Retinal pigment epithelial cell (primary cell): Measurements from ENCODE around the gene ZNF470.

Experiments
- DNase-seq: peaks from one replicate; pipeline ENCODE4 v3.0.0-alpha.2; 2010; ENCODE audit warnings: low read depth
- H3K4me3 ChIP-seq: 2 replicates; pipeline ENCODE4 v1.5.1; 2011; ENCODE audit warnings: mild to moderate bottlenecking, low read length, control low read depth, moderate library complexity
- CTCF ChIP-seq: conservative IDR thresholded peaks from 2 replicates; pipeline ENCODE4 v1.5.1; 2011; ENCODE audit warnings: low read depth, low read length, control low read depth, inconsistent platforms

Gene ZNF470

GRCh38 chr19:56547535-56547934, 19.7 kb upstream of the ZNF470 start:
- peak; percentile 20 for TF ChIP-seq CTCF
- DNase-seq = no peak
- H3K4me3 ChIP-seq = no peak overlapping the region

DNA sequence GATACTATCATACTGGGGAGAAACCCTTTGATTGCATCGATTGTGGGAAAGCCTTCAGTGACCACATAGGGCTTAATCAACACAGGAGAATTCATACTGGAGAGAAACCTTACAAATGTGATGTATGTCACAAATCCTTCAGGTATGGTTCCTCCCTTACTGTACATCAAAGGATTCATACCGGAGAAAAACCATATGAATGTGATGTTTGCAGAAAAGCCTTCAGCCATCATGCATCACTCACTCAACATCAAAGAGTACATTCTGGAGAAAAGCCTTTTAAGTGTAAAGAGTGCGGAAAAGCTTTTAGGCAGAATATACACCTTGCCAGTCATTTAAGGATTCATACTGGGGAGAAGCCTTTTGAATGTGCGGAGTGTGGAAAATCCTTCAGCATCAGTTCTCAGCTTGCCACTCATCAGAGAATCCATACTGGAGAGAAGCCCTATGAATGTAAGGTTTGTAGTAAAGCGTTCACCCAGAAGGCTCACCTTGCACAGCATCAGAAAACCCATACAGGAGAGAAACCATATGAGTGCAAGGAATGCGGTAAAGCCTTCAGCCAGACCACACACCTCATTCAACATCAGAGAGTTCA, 12.9 kb upstream of the ZNF470 start:
- no peak for TF ChIP-seq CTCF
- no peak overlapping the region for H3K4me3 ChIP-seq
- no peak for DNase-seq

DNA sequence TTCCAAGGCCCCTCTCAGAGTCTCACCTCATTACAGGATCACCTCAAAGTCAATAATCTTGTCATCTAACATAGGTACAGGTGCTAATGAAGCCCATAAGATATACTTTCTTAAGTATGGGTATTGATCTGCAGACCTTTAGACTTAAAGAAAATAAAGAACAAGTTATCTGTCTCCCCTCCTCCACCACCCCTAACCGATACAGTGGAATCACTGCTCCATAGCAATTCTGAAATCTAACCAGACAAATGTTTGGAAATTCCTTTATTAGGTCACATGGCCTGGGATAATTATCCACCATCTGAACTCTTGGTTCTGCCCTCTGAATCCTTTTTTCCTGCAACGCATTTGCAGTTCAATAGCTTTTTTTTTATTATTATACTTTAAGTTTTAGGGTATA, 4.5 kb upstream of the ZNF470 start:
- TF ChIP-seq CTCF = no peak
- no peak for DNase-seq
- no peak overlapping the region for H3K4me3 ChIP-seq

GRCh38 chr19:56566904-56567273, 379 bp upstream of the ZNF470 start:
- no peak for TF ChIP-seq CTCF
- H3K4me3 ChIP-seq = peak overlapping the region; percentile 94
- DNase-seq = peak; percentile 3

DNA sequence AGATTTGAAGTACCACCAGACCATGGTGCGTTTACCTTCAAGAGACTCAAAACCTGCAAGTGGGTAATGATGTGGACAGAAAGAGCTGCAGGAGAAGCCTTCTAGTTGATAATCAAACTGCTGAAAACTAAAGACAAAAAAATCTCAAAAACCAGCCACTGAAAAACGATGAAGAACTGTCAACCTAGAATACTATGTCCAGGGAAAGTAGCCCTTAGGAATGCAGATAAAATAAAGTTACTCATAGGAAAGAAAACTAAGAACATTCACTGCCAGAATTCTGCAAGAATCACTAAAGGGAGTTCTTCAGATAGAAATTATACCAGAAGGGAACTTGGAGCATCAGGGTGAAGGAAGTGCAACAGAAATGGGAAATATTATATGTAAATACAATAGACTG, 5.3 kb downstream of the ZNF470 start:
- TF ChIP-seq CTCF = no peak
- no peak for DNase-seq
- no peak overlapping the region for H3K4me3 ChIP-seq

GRCh38 chr19:56573914-56574313, 6.6 kb downstream of the ZNF470 start:
- no peak for TF ChIP-seq CTCF
- DNase-seq = no peak
- no peak overlapping the region for H3K4me3 ChIP-seq

GRCh38 chr19:56577719-56578602, 10.7 kb downstream of the ZNF470 start:
- TF ChIP-seq CTCF = no peak
- DNase-seq = no peak
- H3K4me3 ChIP-seq = no peak overlapping the region
